HCEC 1CT (cell line): ENCODE measurements around the gene GLTP.

Source experiments
- DNase-seq: peaks from one replicate; pipeline ENCODE4 v3.0.0-alpha.2; 2017

The GLTP gene

GRCh38 chr12:109840305-109841074, 39.9 kb downstream of the GLTP start:
- no peak for DNase-seq

DNA sequence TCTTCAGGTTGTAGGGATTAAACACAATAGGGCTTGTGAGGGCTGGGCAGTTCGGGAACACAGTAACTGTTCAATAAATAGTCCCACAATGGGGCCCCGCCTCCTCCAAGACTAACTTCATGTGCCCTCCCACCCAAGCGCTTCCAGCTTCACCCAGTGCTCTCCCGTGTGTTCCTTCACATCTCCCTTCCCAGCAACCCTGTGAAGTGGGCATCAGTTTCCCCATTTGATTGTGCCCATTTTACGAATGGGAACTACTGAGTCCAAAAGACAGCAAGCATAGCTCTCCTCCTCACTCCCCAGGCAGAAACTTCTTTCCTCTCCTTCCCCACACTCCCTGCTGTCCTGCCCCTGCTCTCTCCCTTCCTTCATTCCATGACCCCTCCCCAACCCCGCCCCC, 40.9 kb downstream of the GLTP start:
- no peak for DNase-seq

DNA sequence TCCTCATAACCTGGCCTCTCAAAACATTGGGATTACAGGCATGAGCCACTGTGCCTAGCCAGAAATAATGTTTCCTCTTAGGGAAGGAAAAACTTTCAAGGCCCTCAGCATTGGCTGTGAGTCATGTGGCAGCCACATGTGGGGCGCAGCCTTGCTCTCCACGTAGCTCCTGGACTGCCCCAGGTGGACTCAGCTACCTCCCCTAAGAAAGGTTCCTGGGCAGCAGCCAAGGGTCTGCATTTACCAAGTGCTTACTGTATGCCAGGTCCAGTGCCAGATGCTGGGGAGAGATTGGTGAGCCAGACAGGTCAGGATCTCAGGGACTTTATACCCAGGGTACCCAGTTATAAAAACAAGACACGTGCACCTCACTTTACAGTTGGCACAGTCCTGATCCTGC, 43.4 kb downstream of the GLTP start:
- peak; percentile 53 for DNase-seq

GRCh38 chr12:109835827-109836226, 44.5 kb downstream of the GLTP start:
- DNase-seq = no peak

- DNase-seq = no peak
These were observed 46.8 kb downstream of the GLTP start, which contains the start of gene TRPV4 for GRCh38 chr12:109833307-109834189. TSS of gene TRPV4 (minus strand) at chr12:109833398. CDS start at chr12:109814796, 18,602 bp downstream.

GRCh38 chr12:109832541-109833306, 47.6 kb downstream of the GLTP start:
- DNase-seq = no peak

DNA sequence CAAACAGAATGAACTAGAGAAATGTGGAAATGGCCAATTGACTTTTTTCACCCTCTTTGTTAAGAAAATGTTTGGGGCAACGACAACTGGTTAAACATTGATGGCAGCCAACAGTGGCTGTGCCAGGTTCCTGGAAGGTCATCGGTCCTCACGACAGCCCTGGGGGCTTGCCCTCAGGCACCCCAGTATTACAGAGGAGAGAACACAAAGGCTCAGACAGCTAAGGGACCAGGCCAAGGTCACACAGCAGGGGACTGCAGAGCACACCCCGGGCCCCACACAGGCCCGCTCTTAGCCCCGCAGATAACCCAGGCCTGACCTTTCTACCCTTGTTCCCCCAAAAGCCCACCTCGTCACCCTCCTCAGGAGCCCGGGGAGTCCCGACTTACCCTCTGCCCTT, 48.4 kb downstream of the GLTP start:
- DNase-seq = no peak

- no peak for DNase-seq
These were observed 49.0 kb downstream of the GLTP start for GRCh38 chr12:109831365-109831764.

DNA sequence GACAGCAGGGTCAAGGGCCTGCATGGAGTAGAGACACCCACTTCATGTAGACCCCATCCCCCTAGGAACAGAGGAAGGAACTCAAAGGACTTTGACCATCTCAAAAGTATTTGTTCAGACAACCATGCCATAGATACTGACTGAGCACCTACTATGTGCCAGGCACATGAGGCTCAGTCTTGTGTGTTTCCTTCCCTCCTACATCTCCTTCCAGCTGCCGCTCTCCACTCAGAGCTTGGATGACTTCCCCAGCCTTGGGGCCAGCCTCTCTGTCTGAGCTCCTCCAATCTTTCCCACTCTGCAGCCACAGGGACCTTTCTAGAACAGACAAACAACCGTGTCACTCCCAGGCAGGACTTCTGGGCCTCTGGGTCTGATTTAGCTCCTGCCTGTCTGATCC, 49.6 kb downstream of the GLTP start:
- no peak for DNase-seq

- no peak for DNase-seq
These were observed 50.1 kb downstream of the GLTP start for GRCh38 chr12:109830267-109830666.

GRCh38 chr12:109829667-109830066, 50.7 kb downstream of the GLTP start:
- no peak for DNase-seq

DNA sequence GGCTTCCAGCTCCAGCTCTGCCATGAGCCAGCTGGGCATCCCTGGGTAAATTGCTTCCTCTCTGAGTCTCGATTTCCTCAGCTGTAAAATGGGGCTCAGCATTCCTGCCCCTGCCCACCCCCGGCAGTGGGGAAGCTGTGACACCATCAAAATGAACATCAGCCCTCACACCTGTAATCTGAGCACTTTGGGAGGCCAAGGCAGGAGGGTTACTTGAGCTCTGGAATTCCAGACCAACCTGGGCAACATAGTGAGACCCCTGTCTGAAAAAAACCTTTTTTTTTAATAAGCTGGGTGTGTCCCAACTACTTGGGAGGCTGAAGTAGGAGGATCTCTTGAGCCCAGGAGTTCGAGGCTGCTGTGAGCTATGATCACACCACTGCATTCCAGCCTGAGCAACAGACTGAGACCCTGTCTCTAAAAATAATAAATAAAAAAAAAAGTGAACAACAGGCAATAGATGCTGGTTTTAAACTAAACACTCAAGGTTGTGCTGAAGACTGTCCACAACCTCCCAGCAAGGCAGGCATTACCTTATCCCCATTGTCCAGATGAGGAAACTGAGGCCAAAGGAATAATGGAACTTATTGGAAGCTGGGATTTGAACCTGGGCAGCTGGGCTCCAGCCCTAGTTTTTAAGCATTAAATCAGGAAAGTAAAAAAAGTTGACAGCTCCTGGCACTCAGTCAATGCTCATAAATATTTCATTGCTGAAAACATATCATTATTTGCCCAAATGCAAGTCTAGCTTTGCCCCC, 51.4 kb downstream of the GLTP start:
- no peak for DNase-seq

DNA sequence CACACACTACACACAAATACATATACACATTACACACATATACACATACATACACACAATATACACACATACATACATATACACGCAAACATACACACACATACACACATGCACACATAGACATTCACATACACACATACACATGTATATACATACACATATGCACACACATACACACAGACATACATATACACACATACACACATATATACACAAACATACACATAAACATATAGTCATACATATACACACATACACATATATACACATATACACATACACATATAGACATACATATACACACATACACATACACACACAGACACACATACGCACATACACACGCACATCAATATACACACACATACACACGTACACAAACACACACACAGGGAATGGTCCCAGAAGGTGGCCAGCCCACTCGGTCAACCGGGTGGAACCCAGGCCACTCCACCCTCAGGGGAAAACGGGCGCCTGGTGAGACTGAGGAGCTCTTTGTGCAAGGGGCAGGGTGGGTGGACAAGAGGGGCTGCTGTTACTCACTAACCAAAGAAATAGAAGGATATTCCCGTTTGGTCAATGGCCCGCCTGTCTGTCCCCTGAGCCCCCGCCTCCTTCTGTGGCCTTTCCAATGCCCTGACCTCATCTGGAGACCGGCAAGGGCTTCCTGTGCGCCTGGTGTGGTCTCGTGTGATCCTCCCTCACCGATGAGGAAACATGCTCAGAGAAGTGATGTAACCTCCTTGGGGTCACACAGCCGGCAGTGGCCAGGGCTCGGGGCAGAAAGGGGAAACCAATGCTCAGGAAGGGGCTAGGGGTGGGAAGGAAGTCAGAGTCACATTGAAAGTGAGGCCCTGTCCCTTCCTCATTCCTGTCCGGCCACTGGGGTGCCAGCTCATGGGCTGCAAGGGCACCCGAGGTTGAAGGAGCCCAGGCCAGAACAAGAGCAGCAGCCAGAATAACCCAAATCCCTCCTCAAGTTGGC, 52.5 kb downstream of the GLTP start:
- DNase-seq = no peak

- no peak for DNase-seq
These were observed 53.3 kb downstream of the GLTP start for GRCh38 chr12:109827080-109827479.

DNA sequence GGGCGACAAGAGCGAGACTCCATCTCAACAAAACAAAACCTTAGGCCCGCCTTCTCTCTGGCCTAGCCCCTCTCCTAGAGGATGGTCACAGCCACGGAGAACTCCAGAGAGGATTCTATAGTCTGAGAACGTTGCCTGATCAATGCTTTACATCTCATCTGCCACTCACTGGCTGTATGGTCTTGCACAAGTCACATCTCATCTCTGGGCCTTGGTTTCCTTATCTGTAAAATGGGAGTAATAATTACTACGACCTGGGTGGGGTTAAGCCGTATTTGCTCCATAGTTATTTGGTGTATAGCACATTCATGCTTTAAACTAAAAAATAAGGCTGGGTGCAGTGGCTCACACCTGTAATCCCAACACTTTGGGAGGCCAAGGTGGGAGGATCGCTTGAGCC, 55.6 kb downstream of the GLTP start:
- DNase-seq = no peak

- DNase-seq = no peak
These were observed 57.4 kb downstream of the GLTP start for GRCh38 chr12:109822951-109823411.

- DNase-seq = no peak
These were observed 57.9 kb downstream of the GLTP start for GRCh38 chr12:109822416-109822815.

DNA sequence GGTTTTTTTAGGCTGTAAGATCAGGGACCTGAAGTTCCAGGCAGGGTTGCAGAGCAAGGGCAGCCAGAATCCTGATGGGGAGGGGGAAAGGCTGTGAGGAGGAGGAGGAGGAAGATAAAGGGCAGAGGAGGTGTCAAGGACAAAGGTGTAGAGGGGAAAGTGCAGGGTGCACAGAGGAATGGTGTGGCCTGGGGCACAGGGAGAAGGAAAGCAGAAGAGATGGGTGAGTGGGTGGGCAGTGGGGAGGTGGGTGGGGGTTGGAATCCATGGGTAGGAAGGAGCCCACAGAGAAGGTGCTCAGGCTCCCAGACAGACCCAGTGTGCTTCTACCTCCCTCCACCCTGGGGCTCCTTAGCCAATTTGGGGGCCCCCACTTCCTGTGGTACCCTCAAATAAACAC, 58.4 kb downstream of the GLTP start:
- DNase-seq = no peak

- no peak for DNase-seq
These were observed 59.4 kb downstream of the GLTP start for GRCh38 chr12:109820816-109821381.

DNA sequence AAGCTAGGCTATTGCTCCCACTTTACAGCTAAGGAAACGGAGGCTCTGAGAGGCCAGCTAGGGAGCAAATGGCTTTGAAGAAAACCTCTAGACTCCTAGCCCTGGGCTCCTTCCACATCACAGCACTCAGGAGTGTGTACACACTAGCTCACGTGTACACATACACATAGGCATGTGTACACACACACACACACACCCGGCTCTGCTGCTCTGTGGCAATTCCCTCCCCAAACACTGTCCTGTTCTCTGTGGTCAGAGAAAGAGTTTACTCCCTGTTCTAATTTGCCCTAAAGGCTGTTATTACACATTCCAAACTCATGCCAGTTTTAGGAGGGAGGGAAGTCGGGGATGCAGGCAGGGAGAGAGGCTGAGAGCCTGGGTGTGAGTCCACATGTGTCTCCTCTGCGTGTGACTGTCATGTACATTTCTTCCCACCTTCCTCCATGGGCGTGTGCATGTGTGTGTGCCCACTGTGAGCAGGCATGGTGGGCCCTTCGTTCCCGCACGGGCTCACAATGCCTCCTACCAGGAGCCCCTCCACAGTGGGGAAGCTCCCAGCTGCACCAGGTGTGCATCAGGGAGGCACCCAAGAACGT, 61.3 kb downstream of the GLTP start:
- DNase-seq = peak; percentile 14
